Measurements from ENCODE around the gene COPA. TPM values are rescaled to one million over a fixed set of nuclear protein-coding genes. Genes with fewer than 3 reads are reported as not detected.

COPA gene
- total and polyA plus RNA-seq, 2 donors (not counting 3 experiments of a cell fraction or from before 2014, with no cell fraction given) = 127 to 185 TPM

- Histone ChIP-seq H4K20me1 (replicated peaks; ENCODE audit: control insufficient read depth, extremely low read depth, insufficient read depth, low read length) (peaks cover 2% of the 10 kb centered on the region), H3K27me3 (ENCODE audit: control insufficient read depth in 2 of 2, insufficient read depth in 2 of 2, low read length in 2 of 2) (peaks cover 0 to 1% of the 10 kb centered on the region in 2 experiments), H3K79me2 (ENCODE audit: control insufficient read depth, insufficient read depth, low read length) (no peaks in the 10 kb centered on the region), H3K9me3 (replicated peaks; ENCODE audit: control insufficient read depth, insufficient read depth, low read length) (no peaks in the 10 kb centered on the region), H3K9me1 (replicated peaks; ENCODE audit: control insufficient read depth, extremely low read depth, insufficient read depth, low read length) (no peaks in the 10 kb centered on the region), H3K4me3 (replicated peaks in 1 of 3; ENCODE audit: insufficient read depth in 1 of 3, low read depth in 1 of 3, low read length in 3 of 3) (no peak overlapping the region), H3K9ac (replicated peaks; ENCODE audit: extremely low read depth, insufficient read depth, low read length) (no peak overlapping the region), H2AFZ (ENCODE audit: low read depth, low read length) (no peak overlapping the region), H3K27ac (ENCODE audit: insufficient read depth, low read depth, low read length) (no peak overlapping the region), H3K36me3 (ENCODE audit: control insufficient read depth in 2 of 2, extremely low read depth in 1 of 2, insufficient read depth in 2 of 2, low read length in 2 of 2) (peaks cover 0 to 19% of the 10 kb centered on the region in 2 experiments), H3K4me2 (ENCODE audit: insufficient read depth, low read length) (no peak overlapping the region), H3K4me1 (ENCODE audit: control insufficient read depth, extremely low read depth, insufficient read depth, low read length) (no peaks in the 10 kb centered on the region)
- intact Hi-C loops (cut with micrococcal nuclease) (no loop called here), dilution Hi-C loops (cut with MboI; ENCODE audit: extremely low pct_ligation_motif_present, low sequenced_read_pairs) (no loop called here)
- TF ChIP-seq MAX (IDR thresholded peaks at IDR 0.05; ENCODE audit: insufficient read depth, insufficient read length) (no peak), MYC (IDR thresholded peaks at IDR 0.05; ENCODE audit: low read depth, low read length) (no peak), EZH2 (IDR thresholded peaks at IDR 0.05; ENCODE audit: borderline replicate concordance, low read depth, low read length, severe bottlenecking) (no peak), FOS (IDR thresholded peaks at IDR 0.05; ENCODE audit: borderline replicate concordance, insufficient read depth, low read length) (no peak), JUN (IDR thresholded peaks at IDR 0.05; ENCODE audit: borderline replicate concordance, insufficient read depth, insufficient read length, low read depth) (no peak), POLR2AphosphoS5 (IDR thresholded peaks at IDR 0.05; ENCODE audit: insufficient read depth, low read depth, low read length) (no peak), POLR2A (IDR thresholded peaks at IDR 0.05; ENCODE audit: low read depth, low read length) (no peak), GATA2 (IDR thresholded peaks at IDR 0.05; ENCODE audit: insufficient read depth, insufficient read length, low read depth, low read length) (no peak), CTCF (IDR thresholded peaks at IDR 0.05; ENCODE audit: extremely low read depth in 1 of 2, insufficient read depth in 1 of 2, low read depth in 1 of 2, low read length in 2 of 2) (no peak)
- ChIA-PET CTCF (no interaction called here), POLR2A (no interaction called here)
- no peak for DNase-seq (ENCODE audit: low read depth, low spot score)
- BruUV-seq (replicated peaks) = no TSS peak
- no peak for FAIRE-seq
These were observed 18.1 kb upstream of the COPA start for GRCh38 chr1:160361199-160361598.

Data from endothelial cell of umbilical vein (primary cell).